Lower leg skin (tissue), 4 donors: ENCODE measurements around the gene DENND6A. TPM values are rescaled to one million over a fixed set of nuclear protein-coding genes. Genes with fewer than 3 reads are reported as not detected.
"Not testable (repeated sequence)": the region's sequence is repeated elsewhere in the genome, so short reads cannot be mapped to it uniquely, and the experiment has no call there.

Experiments
- DNase-seq, 2 donors: peaks; one replicate each; pipeline ENCODE4 v3.0.0-alpha.2; 2019; ENCODE audit warnings: low spot score in 2 of 2
- H3K4me3 ChIP-seq: fragments of 200-600 bp; sonication (generic); 2 replicates; pipeline ENCODE4 v1.5.1; 2017; ENCODE audit warnings: mild to moderate bottlenecking, low read depth; ENCODE audit not compliant: poor library complexity, severe bottlenecking
- CTCF ChIP-seq, 3 donors: fragments of 450-650 bp; IDR thresholded peaks; one replicate each; pipeline ENCODE4 v1.5.1; 2016; ENCODE audit warnings: antibody characterized with exemption in 3 of 3, mild to moderate bottlenecking in 3 of 3, moderate library complexity in 2 of 3
- POLR2A ChIP-seq, 2 donors: fragments of 450-650 bp; IDR thresholded peaks; one replicate each; pipeline ENCODE4 v1.6.1; 2016 to 2017; ENCODE audit warnings: antibody characterized with exemption in 2 of 2, mild to moderate bottlenecking in 1 of 2, moderate library complexity in 1 of 2
- WGBS, 2 donors: methylation state at CpG; one replicate each; pipeline ENCODE4 v1.1.5; 2018; 5-methylcytosine and 5-hydroxymethylcytosine counted together
- intact Hi-C: fragments of 100-400 bp; cut with DNase I; formaldehyde crosslinking; loops from one replicate; pipeline ENCODE4 v1.15.0; 2023; ENCODE audit warnings: low total_unique reads
- total RNA-seq, 4 donors: library from RNA; depleted of rRNA; stranded (reverse); fragments of >200 nt; gene quantifications; one replicate each; pipeline ENCODE4 v1.1.0, GENCODE V29; 2016

The DENND6A gene
- total RNA-seq, 4 donors from 2014 or later, result 16.1 to 38.2 (median 24.7) TPM

GRCh38 chr3:57644740-57645139 is 48.1 kb downstream of the DENND6A start:
- intact Hi-C loops, result no loop called here
- whole genome bisulfite sequencing, 2 donors, result 94 to 96% methylated on average over 4 of the region's 4 CpGs
- no peak for DNase-seq
- TF ChIP-seq POLR2A (IDR thresholded peaks at IDR 0.05) (no peak), CTCF (IDR thresholded peaks at IDR 0.05) (no peak)
- no peak overlapping the region for H3K4me3 ChIP-seq

- TF ChIP-seq POLR2A (IDR thresholded peaks at IDR 0.05), result no peak
- no peak for TF ChIP-seq CTCF (IDR thresholded peaks at IDR 0.05)
- no peak for DNase-seq
- no peak overlapping the region for H3K4me3 ChIP-seq
- intact Hi-C loops, result no loop called here
Measured at GRCh38 chr3:57637391-57637790, 55.5 kb downstream of the DENND6A start.

- H3K4me3 ChIP-seq, intact Hi-C loops, DNase-seq: not testable (repeated sequence)
- 87 to 94% methylated on average over 3 of the region's 3 CpGs for WGBS, 2 donors
Measured at GRCh38 chr3:57634259-57634658, 58.6 kb downstream of the DENND6A start.

GRCh38 chr3:57627976-57628375 is 64.9 kb downstream of the DENND6A start:
- intact Hi-C loops, result no loop called here
- 74 to 75% methylated on average over 6 of the region's 6 CpGs for WGBS, 2 donors
- TF ChIP-seq POLR2A (IDR thresholded peaks at IDR 0.05) (no peak), CTCF (IDR thresholded peaks at IDR 0.05) (no peak)
- no peak for DNase-seq
- H3K4me3 ChIP-seq, result no peak overlapping the region

GRCh38 chr3:57624801-57625200 is 68.1 kb downstream of the DENND6A start:
- 82 to 98% methylated on average over 3 of the region's 3 CpGs for WGBS, 2 donors
- no peak overlapping the region for H3K4me3 ChIP-seq
- no peak for DNase-seq
- intact Hi-C loops, result no loop called here
- no peak for TF ChIP-seq POLR2A (IDR thresholded peaks at IDR 0.05)
- TF ChIP-seq CTCF (IDR thresholded peaks at IDR 0.05), result no peak

- DNase-seq, result no peak
- intact Hi-C loops, result no loop called here
- TF ChIP-seq POLR2A (IDR thresholded peaks at IDR 0.05), result no peak
- no peak for TF ChIP-seq CTCF (IDR thresholded peaks at IDR 0.05)
- no peak overlapping the region for H3K4me3 ChIP-seq
Measured at GRCh38 chr3:57622362-57622761, 70.5 kb downstream of the DENND6A start.
